Measurements from ENCODE around the gene NGEF. TPM values are rescaled to one million over a fixed set of nuclear protein-coding genes. Genes with fewer than 3 reads are reported as not detected.

The NGEF gene
- total RNA-seq, 1 donor, result 0.21 TPM

GRCh38 chr2:232957657-232958090 is 55.4 kb downstream of the NGEF start:
- H3K4me3 ChIP-seq (ENCODE audit: low read length), result no peak overlapping the region
- H3K4me1 ChIP-seq (ENCODE audit: insufficient read depth, low read length), result peaks cover 28% of the 10 kb centered on the region
- H3K9me3 ChIP-seq (ENCODE audit: low read depth, low read length), result no peaks in the 10 kb centered on the region
- H3K27me3 ChIP-seq (ENCODE audit: insufficient read depth, low read length), result no peaks in the 10 kb centered on the region

- H3K4me1 ChIP-seq (ENCODE audit: insufficient read depth, low read length), result peaks cover 28% of the 10 kb centered on the region
- no peaks in the 10 kb centered on the region for H3K9me3 ChIP-seq (ENCODE audit: low read depth, low read length)
- no peak overlapping the region for H3K4me3 ChIP-seq (ENCODE audit: low read length)
- no peaks in the 10 kb centered on the region for H3K27me3 ChIP-seq (ENCODE audit: insufficient read depth, low read length)
Measured at GRCh38 chr2:232955856-232956255, 57.2 kb downstream of the NGEF start.

- Histone ChIP-seq H3K4me1 (ENCODE audit: insufficient read depth, low read length) (peaks cover 28% of the 10 kb centered on the region), H3K4me3 (ENCODE audit: low read length) (no peak overlapping the region), H3K9me3 (ENCODE audit: low read depth, low read length) (no peaks in the 10 kb centered on the region), H3K27me3 (ENCODE audit: insufficient read depth, low read length) (no peaks in the 10 kb centered on the region)
Measured at GRCh38 chr2:232954691-232955090, 58.4 kb downstream of the NGEF start.

- H3K4me1 ChIP-seq (ENCODE audit: insufficient read depth, low read length), result peaks cover 18% of the 10 kb centered on the region
- no peaks in the 10 kb centered on the region for H3K27me3 ChIP-seq (ENCODE audit: insufficient read depth, low read length)
- no peaks in the 10 kb centered on the region for H3K9me3 ChIP-seq (ENCODE audit: low read depth, low read length)
- H3K4me3 ChIP-seq (ENCODE audit: low read length), result no peak overlapping the region
Measured at GRCh38 chr2:232951891-232952290, 61.2 kb downstream of the NGEF start.

- Histone ChIP-seq H3K27me3 (ENCODE audit: insufficient read depth, low read length) (no peaks in the 10 kb centered on the region), H3K4me1 (ENCODE audit: insufficient read depth, low read length) (peaks cover 14% of the 10 kb centered on the region), H3K9me3 (ENCODE audit: low read depth, low read length) (no peaks in the 10 kb centered on the region), H3K4me3 (ENCODE audit: low read length) (no peak overlapping the region)
Measured at GRCh38 chr2:232951181-232951580, 61.9 kb downstream of the NGEF start.

GRCh38 chr2:232950751-232951150 is 62.3 kb downstream of the NGEF start:
- Histone ChIP-seq H3K27me3 (ENCODE audit: insufficient read depth, low read length) (no peaks in the 10 kb centered on the region), H3K9me3 (ENCODE audit: low read depth, low read length) (no peaks in the 10 kb centered on the region), H3K4me1 (ENCODE audit: insufficient read depth, low read length) (peaks cover 10% of the 10 kb centered on the region), H3K4me3 (ENCODE audit: low read length) (no peak overlapping the region)

- Histone ChIP-seq H3K9me3 (ENCODE audit: low read depth, low read length) (no peaks in the 10 kb centered on the region), H3K27me3 (ENCODE audit: insufficient read depth, low read length) (no peaks in the 10 kb centered on the region), H3K4me3 (ENCODE audit: low read length) (no peak overlapping the region), H3K4me1 (ENCODE audit: insufficient read depth, low read length) (no peaks in the 10 kb centered on the region)
Measured at GRCh38 chr2:232949016-232949415, 64.0 kb downstream of the NGEF start.

GRCh38 chr2:232942831-232943230 is 70.2 kb downstream of the NGEF start:
- H3K27me3 ChIP-seq (ENCODE audit: insufficient read depth, low read length), result no peaks in the 10 kb centered on the region
- no peaks in the 10 kb centered on the region for H3K4me1 ChIP-seq (ENCODE audit: insufficient read depth, low read length)
- H3K9me3 ChIP-seq (ENCODE audit: low read depth, low read length), result no peaks in the 10 kb centered on the region
- H3K4me3 ChIP-seq (ENCODE audit: low read length), result no peak overlapping the region

GRCh38 chr2:232941912-232942594 is 71.0 kb downstream of the NGEF start:
- Histone ChIP-seq H3K4me3 (ENCODE audit: low read length) (no peak overlapping the region), H3K4me1 (ENCODE audit: insufficient read depth, low read length) (no peaks in the 10 kb centered on the region), H3K27me3 (ENCODE audit: insufficient read depth, low read length) (no peaks in the 10 kb centered on the region), H3K9me3 (ENCODE audit: low read depth, low read length) (no peaks in the 10 kb centered on the region)

- Histone ChIP-seq H3K4me3 (ENCODE audit: low read length) (no peak overlapping the region), H3K27me3 (ENCODE audit: insufficient read depth, low read length) (no peaks in the 10 kb centered on the region), H3K4me1 (ENCODE audit: insufficient read depth, low read length) (no peaks in the 10 kb centered on the region), H3K9me3 (ENCODE audit: low read depth, low read length) (no peaks in the 10 kb centered on the region)
Measured at GRCh38 chr2:232941400-232941799, 71.7 kb downstream of the NGEF start.

GRCh38 chr2:232940724-232941123 is 72.3 kb downstream of the NGEF start:
- H3K4me3 ChIP-seq (ENCODE audit: low read length), result no peak overlapping the region
- no peaks in the 10 kb centered on the region for H3K27me3 ChIP-seq (ENCODE audit: insufficient read depth, low read length)
- H3K4me1 ChIP-seq (ENCODE audit: insufficient read depth, low read length), result no peaks in the 10 kb centered on the region
- H3K9me3 ChIP-seq (ENCODE audit: low read depth, low read length), result no peaks in the 10 kb centered on the region

GRCh38 chr2:232937278-232937906 is 75.7 kb downstream of the NGEF start:
- H3K27me3 ChIP-seq (ENCODE audit: insufficient read depth, low read length), result no peaks in the 10 kb centered on the region
- no peaks in the 10 kb centered on the region for H3K4me1 ChIP-seq (ENCODE audit: insufficient read depth, low read length)
- H3K4me3 ChIP-seq (ENCODE audit: low read length), result no peak overlapping the region
- no peaks in the 10 kb centered on the region for H3K9me3 ChIP-seq (ENCODE audit: low read depth, low read length)

GRCh38 chr2:232931636-232932035 is 81.4 kb downstream of the NGEF start:
- no peaks in the 10 kb centered on the region for H3K9me3 ChIP-seq (ENCODE audit: low read depth, low read length)
- H3K4me3 ChIP-seq (ENCODE audit: low read length), result no peak overlapping the region
- peaks cover 8% of the 10 kb centered on the region for H3K4me1 ChIP-seq (ENCODE audit: insufficient read depth, low read length)
- H3K27me3 ChIP-seq (ENCODE audit: insufficient read depth, low read length), result peaks cover 27% of the 10 kb centered on the region

- H3K27me3 ChIP-seq (ENCODE audit: insufficient read depth, low read length), result peaks cover 43% of the 10 kb centered on the region
- H3K9me3 ChIP-seq (ENCODE audit: low read depth, low read length), result no peaks in the 10 kb centered on the region
- peaks cover 11% of the 10 kb centered on the region for H3K4me1 ChIP-seq (ENCODE audit: insufficient read depth, low read length)
- no peak overlapping the region for H3K4me3 ChIP-seq (ENCODE audit: low read length)
Measured at GRCh38 chr2:232930059-232930400, 83.0 kb downstream of the NGEF start.

GRCh38 chr2:232929303-232930058 is 83.6 kb downstream of the NGEF start:
- H3K27me3 ChIP-seq (ENCODE audit: insufficient read depth, low read length), result peaks cover 49% of the 10 kb centered on the region
- no peak overlapping the region for H3K4me3 ChIP-seq (ENCODE audit: low read length)
- peaks cover 11% of the 10 kb centered on the region for H3K4me1 ChIP-seq (ENCODE audit: insufficient read depth, low read length)
- H3K9me3 ChIP-seq (ENCODE audit: low read depth, low read length), result peaks cover 3% of the 10 kb centered on the region

Data from mononuclear cell (primary cell).